ENCODE measurements around the gene CTBP2.

Gene CTBP2

GRCh38 chr10:125159932-125160855 is at the start of gene CTBP2:
Gene CTBP2 (minus strand): TSS chr10:125160563.
- no peak for DNase-seq

- no peak for DNase-seq
Measured at GRCh38 chr10:125209591-125210355, 49.4 kb upstream of the CTBP2 start.

- no peak for DNase-seq
Measured at GRCh38 chr10:125208854-125209565, 48.6 kb upstream of the CTBP2 start.

- DNase-seq = no peak
Measured at GRCh38 chr10:125206623-125207022, 46.3 kb upstream of the CTBP2 start.

- DNase-seq = no peak
Measured at GRCh38 chr10:125205431-125205830, 45.1 kb upstream of the CTBP2 start.

GRCh38 chr10:125204400-125204799 is 44.0 kb upstream of the CTBP2 start:
- DNase-seq = no peak

GRCh38 chr10:125203186-125203800 is 42.9 kb upstream of the CTBP2 start:
- DNase-seq = no peak

- DNase-seq = no peak
Measured at GRCh38 chr10:125201791-125202622, 41.6 kb upstream of the CTBP2 start.

- no peak for DNase-seq
Measured at GRCh38 chr10:125201108-125201524, 40.8 kb upstream of the CTBP2 start.

GRCh38 chr10:125200396-125200795 is 40.0 kb upstream of the CTBP2 start:
- no peak for DNase-seq

GRCh38 chr10:125199270-125199669 is 38.9 kb upstream of the CTBP2 start:
- no peak for DNase-seq

- DNase-seq = no peak
Measured at GRCh38 chr10:125194814-125195213, 34.5 kb upstream of the CTBP2 start.

- no peak for DNase-seq
Measured at GRCh38 chr10:125193306-125193877, 33.0 kb upstream of the CTBP2 start.

- no peak for DNase-seq
Measured at GRCh38 chr10:125192620-125193019, 32.3 kb upstream of the CTBP2 start.

- DNase-seq = no peak
Measured at GRCh38 chr10:125192005-125192404, 31.6 kb upstream of the CTBP2 start.

GRCh38 chr10:125190946-125191345 is 30.6 kb upstream of the CTBP2 start:
- no peak for DNase-seq

GRCh38 chr10:125190414-125190813 is 30.1 kb upstream of the CTBP2 start:
- no peak for DNase-seq

GRCh38 chr10:125189162-125189561 is 28.8 kb upstream of the CTBP2 start:
- DNase-seq = no peak

- no peak for DNase-seq
Measured at GRCh38 chr10:125187238-125188194, 27.2 kb upstream of the CTBP2 start.
